Central memory CD4-positive, alpha-beta T cell (primary cell): Measurements from ENCODE around the gene OSBPL6.
A peak's percentile ranks its signal among the peaks of the same experiment; 100 is the strongest.

Experiments used
- DNase-seq: peaks from one replicate; pipeline ENCODE4 v3.0.0; 2022

The OSBPL6 gene

DNA sequence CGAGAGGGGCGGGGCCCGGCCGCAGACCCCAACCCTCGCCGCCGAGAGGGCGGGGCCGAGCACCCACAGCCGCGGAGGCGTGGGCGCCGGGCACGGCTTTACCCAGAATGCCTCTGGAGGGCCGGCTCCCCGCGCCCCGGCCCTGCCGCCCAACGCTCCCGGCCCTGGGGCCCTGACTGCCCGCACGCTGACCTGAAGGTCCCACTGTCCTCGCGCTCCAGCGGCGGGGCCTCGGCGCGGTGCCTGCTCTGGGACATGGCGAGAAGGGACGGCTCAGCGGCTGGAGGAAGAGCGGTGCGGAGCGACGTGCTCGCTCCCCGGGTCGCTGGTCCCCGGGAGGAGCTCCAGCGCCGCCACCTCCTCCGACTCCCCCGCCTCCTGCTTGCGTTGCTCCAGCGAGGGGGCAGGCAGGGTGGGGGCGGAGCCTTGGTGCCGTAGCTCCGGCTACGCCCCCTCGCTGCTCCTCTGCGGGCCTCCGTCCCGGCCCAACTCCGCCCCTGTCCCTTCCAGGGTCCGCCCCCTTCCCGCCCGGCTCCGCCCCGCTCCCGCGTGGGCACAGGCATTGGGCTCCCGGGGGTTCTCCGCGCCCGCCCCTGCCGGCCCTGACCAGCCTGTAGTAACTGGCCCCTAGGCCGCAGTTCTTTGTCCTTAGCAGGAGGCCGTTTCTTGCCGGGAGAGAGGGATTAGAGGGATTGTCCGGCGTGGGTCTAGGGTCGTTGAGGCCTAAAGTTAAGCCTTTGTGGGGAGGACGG is 256.6 kb downstream of the OSBPL6 start, which contains the start of the genes PJVK and PRKRA:
TSS of gene PJVK (plus strand) at position 605 of the 752 bp plus-strand sequence. CDS start 2,032 bp downstream, outside the sequence.
TSS of gene PRKRA (minus strand) at position 402 of the 752 bp plus-strand sequence. CDS start at position 257, 145 bp downstream.
- peak; percentile 94 for DNase-seq

DNA sequence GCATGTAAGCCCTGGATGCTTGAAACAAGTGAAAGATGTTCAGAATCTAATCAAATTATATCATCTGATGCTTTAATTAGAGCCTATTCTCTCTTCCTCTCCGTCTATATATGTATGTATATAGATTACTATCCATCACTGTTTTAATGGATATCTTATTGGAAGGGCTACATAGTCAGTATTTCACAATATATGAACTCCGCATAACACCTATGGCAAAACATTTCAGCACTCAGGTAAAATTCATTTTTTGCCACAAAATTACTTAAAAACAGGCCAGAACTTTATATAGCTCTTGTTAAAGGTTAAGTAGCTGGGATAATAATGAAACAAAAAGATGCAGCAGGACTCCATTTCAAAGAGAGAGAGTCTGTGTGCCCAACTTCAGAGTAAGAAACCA is 258.0 kb downstream of the OSBPL6 start:
- DNase-seq, result no peak
